Mesenchymal stem cell (in vitro differentiated cells and primary cell): ENCODE data around the gene AGPAT2.

ENCODE experiments used
- DNase-seq: peaks from one replicate; pipeline ENCODE4 v3.0.0-alpha.2; 2013
- H2AFZ ChIP-seq: one replicate; pipeline ENCODE4 v1.6.1; 2013; ENCODE audit warnings: low read depth, mild to moderate bottlenecking, control low read depth, inconsistent platforms, low read length, moderate library complexity
- H2AK5ac ChIP-seq: 2 replicates; pipeline ENCODE4 v1.6.1; 2013; ENCODE audit warnings: low read length, moderate library complexity, mild to moderate bottlenecking, inconsistent platforms; ENCODE audit not compliant: severe bottlenecking
- H2BK120ac ChIP-seq: one replicate; pipeline ENCODE4 v1.6.1; 2013; ENCODE audit warnings: low read depth, mild to moderate bottlenecking, inconsistent platforms, low read length, moderate library complexity
- H2BK12ac ChIP-seq, 2 experiments: one replicate each; pipeline ENCODE4 v1.6.1; 2013; ENCODE audit warnings: inconsistent platforms in 2 of 2, low read length in 2 of 2, mild to moderate bottlenecking in 2 of 2, moderate library complexity in 2 of 2, control low read depth in 1 of 2
- H2BK15ac ChIP-seq: one replicate; pipeline ENCODE4 v1.6.1; 2013; ENCODE audit warnings: mild to moderate bottlenecking, low read depth, inconsistent platforms; ENCODE audit not compliant: poor library complexity, severe bottlenecking
- H2BK5ac ChIP-seq: 2 replicates; pipeline ENCODE4 v1.6.1; 2013; ENCODE audit warnings: low read depth, mild to moderate bottlenecking, low read length, control low read depth, inconsistent platforms; ENCODE audit not compliant: poor library complexity, severe bottlenecking
- H3K14ac ChIP-seq, 2 experiments: one replicate each; pipeline ENCODE4 v1.6.1; 2013; ENCODE audit warnings: inconsistent platforms in 2 of 2, low read length in 2 of 2, control low read depth in 1 of 2, mild to moderate bottlenecking in 1 of 2, moderate library complexity in 1 of 2
- H3K18ac ChIP-seq, 2 experiments: one replicate each; pipeline ENCODE4 v1.6.1; 2013; ENCODE audit warnings: inconsistent platforms in 2 of 2, low read length in 2 of 2, control low read depth in 1 of 2, low read depth in 1 of 2, mild to moderate bottlenecking in 1 of 2
- H3K23ac ChIP-seq, 2 experiments: one replicate each; pipeline ENCODE4 v1.6.1; 2013; ENCODE audit warnings: inconsistent platforms in 2 of 2, low read length in 2 of 2, mild to moderate bottlenecking in 2 of 2, moderate library complexity in 2 of 2, control low read depth in 1 of 2
- H3K27ac ChIP-seq: 2 replicates; pipeline ENCODE4 v1.5.1; 2013; ENCODE audit warnings: mild to moderate bottlenecking, moderate library complexity, low read length, control low read depth, inconsistent platforms; ENCODE audit not compliant: poor library complexity, severe bottlenecking
- H3K27me3 ChIP-seq, 2 experiments: 2 replicates each; pipeline versions ENCODE4 v1.6.1 to v1.7.0; 2013; ENCODE audit warnings: low read length in 2 of 2, mild to moderate bottlenecking in 2 of 2, moderate library complexity in 2 of 2, control low read depth in 1 of 2, inconsistent platforms in 1 of 2; ENCODE audit not compliant: control insufficient read depth in 1 of 2, insufficient read depth in 1 of 2
- H3K36me3 ChIP-seq, 2 experiments: 2 replicates each; pipeline versions ENCODE4 v1.6.1 to v1.7.0; 2013; ENCODE audit warnings: low read length in 2 of 2, control low read depth in 1 of 2, inconsistent platforms in 1 of 2, low read depth in 1 of 2, mild to moderate bottlenecking in 1 of 2; ENCODE audit not compliant: insufficient read depth in 2 of 2, control insufficient read depth in 1 of 2
- H3K4ac ChIP-seq, 2 experiments: one replicate each; pipeline ENCODE4 v1.6.1; 2013; ENCODE audit warnings: inconsistent platforms in 2 of 2, low read length in 2 of 2, mild to moderate bottlenecking in 2 of 2, moderate library complexity in 2 of 2, control low read depth in 1 of 2, low read depth in 1 of 2
- H3K4me1 ChIP-seq: 2 replicates; pipeline ENCODE4 v1.6.1; 2013; ENCODE audit warnings: low read depth, low read length, control low read depth; ENCODE audit not compliant: control insufficient read depth, insufficient read depth
- H3K4me2 ChIP-seq: 2 replicates; pipeline ENCODE4 v1.6.1; 2013; ENCODE audit warnings: low read length, mild to moderate bottlenecking, inconsistent platforms; ENCODE audit not compliant: poor library complexity, severe bottlenecking
- H3K4me3 ChIP-seq, 2 experiments: 2 replicates each; pipeline versions ENCODE4 v1.5.1 to v1.7.0; 2013; ENCODE audit warnings: low read length in 2 of 2, mild to moderate bottlenecking in 2 of 2, control low read depth in 1 of 2, low read depth in 1 of 2; ENCODE audit not compliant: insufficient read depth in 1 of 2
- H3K79me1 ChIP-seq: replicated peaks from 2 replicates; pipeline ENCODE4 v1.6.1; 2013; ENCODE audit warnings: mild to moderate bottlenecking, control low read depth, low read length, inconsistent platforms; ENCODE audit not compliant: poor library complexity, severe bottlenecking
- H3K9ac ChIP-seq: 2 replicates; pipeline ENCODE4 v1.7.0; 2013; ENCODE audit warnings: mild to moderate bottlenecking, low read length, moderate library complexity
- H3K9me3 ChIP-seq: 2 replicates; pipeline ENCODE4 v1.7.0; 2013; ENCODE audit warnings: mild to moderate bottlenecking, low read length; ENCODE audit not compliant: control insufficient read depth
- H4K8ac ChIP-seq: one replicate; pipeline ENCODE4 v1.6.1; 2013; ENCODE audit warnings: inconsistent platforms, mild to moderate bottlenecking, low read length, moderate library complexity
- H4K91ac ChIP-seq: one replicate; pipeline ENCODE4 v1.6.1; 2013; ENCODE audit warnings: mild to moderate bottlenecking, low read length, inconsistent platforms
- WGBS: methylation state at CpG from one replicate; pipeline ENCODE4 v1.1.7; 2013; ENCODE audit warnings: mixed read lengths; 5-methylcytosine and 5-hydroxymethylcytosine counted together

Gene AGPAT2

DNA sequence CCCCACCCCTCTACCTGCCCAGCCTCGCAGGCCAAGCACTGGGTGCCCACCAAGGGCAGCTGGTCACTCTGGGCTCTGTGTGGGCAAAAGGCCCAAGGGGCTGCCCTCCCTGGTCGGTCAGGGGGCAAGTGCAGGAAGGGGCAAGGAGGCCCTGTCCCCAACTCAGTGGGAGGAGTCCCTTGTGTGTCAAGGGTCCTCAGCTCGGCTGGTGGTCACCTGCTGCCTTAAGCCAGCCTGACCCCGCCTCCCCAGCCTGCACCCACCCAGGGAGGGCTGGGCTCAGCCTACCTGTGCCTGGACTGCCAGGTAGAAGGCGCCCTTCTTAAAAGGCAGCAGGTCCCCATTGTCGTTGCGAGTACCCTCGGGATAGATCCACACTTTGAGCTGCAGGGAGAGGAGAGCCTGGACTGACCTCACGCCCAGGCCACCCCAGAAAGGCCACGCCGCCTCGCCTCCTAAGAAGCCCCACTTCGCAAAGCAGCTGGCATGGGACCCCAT lies 10.9 kb downstream of the AGPAT2 start:
- Histone ChIP-seq H3K23ac (no peak overlapping the region), H2BK120ac (no peak overlapping the region), H3K9me3 (no peaks in the 10 kb centered on the region), H3K14ac (no peak overlapping the region), H3K36me3 (peaks cover 5 to 60% of the 10 kb centered on the region in 2 experiments), H2AFZ (no peak overlapping the region), H3K4me2 (no peak overlapping the region), H2AK5ac (no peak overlapping the region), H3K27ac (no peak overlapping the region), H3K27me3 (peaks cover 0 to 1% of the 10 kb centered on the region in 2 experiments), H4K8ac (no peak overlapping the region), H2BK5ac (no peak overlapping the region), H3K4ac (no peak overlapping the region), H3K4me3 (no peak overlapping the region), H4K91ac (no peak overlapping the region), H2BK12ac (no peak overlapping the region), H3K79me1 (peaks cover 22% of the 10 kb centered on the region), H3K4me1 (peaks cover 32% of the 10 kb centered on the region), H3K18ac (no peak overlapping the region), H2BK15ac (no peak overlapping the region), H3K9ac (no peak overlapping the region)
- DNase-seq = no peak
- 96% methylated on average over 13 of the region's 13 CpGs for WGBS

DNA sequence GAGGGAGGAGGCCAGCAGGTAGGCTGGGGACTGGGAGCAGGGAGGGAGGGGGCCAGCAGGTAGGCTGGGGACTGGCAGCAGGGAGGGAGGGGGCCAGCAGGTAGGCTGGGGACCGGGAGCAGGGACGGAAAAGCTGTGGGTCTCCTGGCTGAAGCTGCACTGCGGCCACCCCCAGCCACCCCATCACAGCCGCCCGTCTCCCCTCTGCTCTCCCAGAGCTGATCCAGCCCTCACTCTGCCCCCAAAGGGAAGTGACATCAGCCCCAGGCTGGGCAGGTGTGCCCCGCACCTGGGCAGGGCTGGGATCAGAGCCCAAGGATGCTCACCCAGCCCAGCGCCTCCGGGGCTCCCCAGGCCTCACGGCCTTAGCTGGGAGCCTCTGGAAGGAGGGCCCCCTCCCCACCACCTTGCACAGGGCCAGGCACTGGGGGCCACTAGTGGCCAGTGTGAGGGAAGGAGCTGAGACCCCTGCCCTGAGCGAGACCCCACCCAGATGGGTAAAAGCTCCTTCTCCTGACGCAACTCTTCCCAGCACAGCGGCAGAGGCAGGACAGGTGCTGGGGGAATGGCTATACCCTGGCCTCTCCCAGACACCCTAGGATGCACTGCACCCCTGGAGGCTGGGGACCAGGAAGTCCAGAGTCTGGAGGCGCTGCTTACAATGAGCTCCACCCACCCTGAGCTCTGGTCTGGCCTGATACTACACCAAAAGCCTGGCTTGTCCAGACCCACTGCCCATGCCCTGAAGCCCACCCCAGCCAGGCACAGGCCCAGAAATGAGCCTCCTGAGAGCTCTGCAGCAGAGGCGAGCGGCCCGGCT lies 11.6 kb downstream of the AGPAT2 start:
- WGBS = 96% methylated on average over 12 of the region's 16 CpGs
- no peak overlapping the region for H2BK120ac ChIP-seq

GRCh38 chr9:136674786-136675349 lies 12.4 kb downstream of the AGPAT2 start:
- H4K91ac ChIP-seq = no peak overlapping the region
- H3K23ac ChIP-seq = no peak overlapping the region
- H2BK120ac ChIP-seq = no peak overlapping the region
- no peak overlapping the region for H3K14ac ChIP-seq
- WGBS = 78% methylated on average over 10 of the region's 11 CpGs
- H2BK12ac ChIP-seq = no peak overlapping the region
- H3K18ac ChIP-seq = no peak overlapping the region
- peaks cover 26% of the 10 kb centered on the region for H3K79me1 ChIP-seq
- H3K4me2 ChIP-seq = no peak overlapping the region
- H3K36me3 ChIP-seq = peaks cover 5 to 71% of the 10 kb centered on the region in 2 experiments
- DNase-seq = no peak
- H3K27me3 ChIP-seq = peaks cover 0 to 12% of the 10 kb centered on the region in 2 experiments
- no peak overlapping the region for H3K4ac ChIP-seq
- no peaks in the 10 kb centered on the region for H3K9me3 ChIP-seq
- H2AFZ ChIP-seq = no peak overlapping the region
- no peak overlapping the region for H2BK5ac ChIP-seq
- no peak overlapping the region for H3K9ac ChIP-seq
- no peak overlapping the region for H4K8ac ChIP-seq
- H3K4me1 ChIP-seq = peaks cover 47% of the 10 kb centered on the region
- no peak overlapping the region for H2AK5ac ChIP-seq
- H3K27ac ChIP-seq = no peak overlapping the region
- no peak overlapping the region for H2BK15ac ChIP-seq
- no peak overlapping the region for H3K4me3 ChIP-seq

More for the DNA sequence above, 11.6 kb downstream of the AGPAT2 start:
- no peak overlapping the region for H2AFZ ChIP-seq
- no peak overlapping the region for H3K18ac ChIP-seq
- no peak overlapping the region for H3K27ac ChIP-seq
- H3K27me3 ChIP-seq = peaks cover 0 to 4% of the 10 kb centered on the region in 2 experiments
- H4K8ac ChIP-seq = no peak overlapping the region
- H3K23ac ChIP-seq = no peak overlapping the region
- H3K4me3 ChIP-seq = no peak overlapping the region
- no peak overlapping the region for H3K4ac ChIP-seq
- H3K14ac ChIP-seq = no peak overlapping the region
- peaks cover 5 to 63% of the 10 kb centered on the region in 2 experiments for H3K36me3 ChIP-seq
- H3K9me3 ChIP-seq = no peaks in the 10 kb centered on the region
- H3K4me1 ChIP-seq = peaks cover 39% of the 10 kb centered on the region
- H3K9ac ChIP-seq = no peak overlapping the region
- H2BK12ac ChIP-seq = no peak overlapping the region
- H3K4me2 ChIP-seq = no peak overlapping the region
- DNase-seq = no peak
- no peak overlapping the region for H4K91ac ChIP-seq
- H2BK15ac ChIP-seq = no peak overlapping the region
- peaks cover 17% of the 10 kb centered on the region for H3K79me1 ChIP-seq
- H2BK5ac ChIP-seq = no peak overlapping the region
- H2AK5ac ChIP-seq = no peak overlapping the region
